ENCODE measurements around the gene TNFAIP8L3. TPM values are rescaled to one million over a fixed set of nuclear protein-coding genes. Genes with fewer than 3 reads are reported as not detected.

The TNFAIP8L3 gene
- polyA plus RNA-seq, 3 donors, result 1.3 to 1.9 (median 1.7) TPM

Other genes starting within 250 kb of the TNFAIP8L3 start
- 1 to 10 TPM; 6.9 to 9.9 (median 9.2) TPM for gene AP4E1, start 186.2 kb downstream of the TNFAIP8L3 start, polyA plus RNA-seq (ENCODE audit: insufficient read length in 3 of 3)
- gene CYP19A1, start 243.7 kb upstream of the TNFAIP8L3 start, polyA plus RNA-seq (ENCODE audit: insufficient read length in 3 of 3), result not detected
- gene GLDN, start 246.7 kb upstream of the TNFAIP8L3 start, polyA plus RNA-seq (ENCODE audit: insufficient read length in 3 of 3), result under 1 TPM; 0.11 to 0.21 (median 0.16) TPM